Right kidney (tissue), 1 donor: ENCODE measurements around the gene MTMR3.

Experiments
- DNase-seq: peaks from one replicate; pipeline ENCODE4 v3.0.0-alpha.2; 2016

MTMR3 gene

GRCh38 chr22:29914991-29915533 lies 32.1 kb downstream of the MTMR3 start:
- DNase-seq: no peak

- no peak for DNase-seq
Observed at GRCh38 chr22:29916007-29916544, 33.1 kb downstream of the MTMR3 start.

- no peak for DNase-seq
Observed at GRCh38 chr22:29917052-29917902, 34.3 kb downstream of the MTMR3 start.

- DNase-seq: no peak
Observed at GRCh38 chr22:29925402-29925801, 42.4 kb downstream of the MTMR3 start.

DNA sequence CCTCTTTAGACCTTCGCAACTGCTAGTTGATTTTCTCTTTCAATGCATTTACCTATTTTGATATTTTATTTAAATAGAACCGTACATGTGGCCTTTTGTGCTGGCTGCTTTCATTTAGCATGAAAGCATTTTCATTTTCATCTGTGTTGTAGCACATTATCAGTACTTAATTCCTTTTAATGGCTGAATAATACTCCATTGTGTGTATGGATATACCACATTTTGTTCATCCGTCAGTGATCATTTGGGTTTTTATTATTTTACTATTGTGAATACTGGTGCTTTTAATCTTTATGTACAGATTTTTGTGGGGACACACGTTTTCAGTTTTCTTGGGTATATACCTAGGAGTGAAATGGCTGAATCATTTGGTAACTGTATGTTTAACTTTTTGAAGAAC lies 43.1 kb downstream of the MTMR3 start:
- DNase-seq: no peak

GRCh38 chr22:29932136-29932535 lies 49.2 kb downstream of the MTMR3 start:
- DNase-seq: no peak

GRCh38 chr22:29933619-29934018 lies 50.6 kb downstream of the MTMR3 start:
- DNase-seq: no peak

GRCh38 chr22:29934596-29934995 lies 51.6 kb downstream of the MTMR3 start:
- no peak for DNase-seq

- no peak for DNase-seq
Observed at GRCh38 chr22:29936186-29936585, 53.2 kb downstream of the MTMR3 start.

GRCh38 chr22:29937940-29938693 lies 55.1 kb downstream of the MTMR3 start:
- no peak for DNase-seq

DNA sequence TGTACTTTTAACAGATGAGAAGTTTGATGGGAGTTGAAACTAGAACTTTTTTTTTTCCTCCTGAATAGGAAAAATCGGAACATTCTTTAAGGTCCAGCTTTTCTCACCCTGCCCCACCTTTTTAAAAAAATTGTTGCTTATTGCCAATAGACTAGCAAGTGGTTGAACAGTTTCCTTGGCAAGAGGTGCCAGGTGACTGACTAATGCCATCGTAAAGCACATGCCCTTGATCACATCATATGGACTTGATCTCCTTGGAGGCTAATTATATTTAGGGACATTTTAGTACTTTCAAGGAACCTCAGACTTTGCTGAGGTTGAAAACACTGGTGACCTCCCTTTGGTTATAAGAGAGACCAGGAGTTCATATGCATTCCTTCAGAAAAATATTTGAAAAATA lies 57.6 kb downstream of the MTMR3 start:
- no peak for DNase-seq

DNA sequence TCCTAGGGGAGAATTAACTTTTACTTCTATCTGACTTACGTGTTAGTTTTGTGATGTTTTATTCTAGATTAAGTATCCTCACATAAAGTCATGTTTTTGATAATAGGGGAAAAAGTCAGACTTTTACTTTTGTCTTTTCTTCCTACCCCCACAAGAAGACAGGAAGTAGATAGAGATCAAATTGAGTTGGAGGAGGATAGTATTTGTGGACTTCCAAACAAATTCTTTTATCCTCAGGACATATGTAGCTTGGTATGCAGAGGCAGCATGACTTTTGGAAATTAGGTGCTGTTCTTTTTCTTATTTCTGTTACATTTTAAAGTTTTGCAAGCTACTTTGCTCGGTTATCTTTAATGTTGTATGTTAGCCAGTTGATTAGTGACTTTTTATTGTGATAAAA lies 61.4 kb downstream of the MTMR3 start:
- no peak for DNase-seq

- DNase-seq: no peak
Observed at GRCh38 chr22:29945435-29945834, 62.5 kb downstream of the MTMR3 start.

GRCh38 chr22:29946220-29946619 lies 63.2 kb downstream of the MTMR3 start:
- no peak for DNase-seq

- no peak for DNase-seq
Observed at GRCh38 chr22:29947410-29948384, 64.7 kb downstream of the MTMR3 start.

- no peak for DNase-seq
Observed at GRCh38 chr22:29948385-29948769, 65.4 kb downstream of the MTMR3 start.

- no peak for DNase-seq
Observed at GRCh38 chr22:29949872-29950271, 66.9 kb downstream of the MTMR3 start.

DNA sequence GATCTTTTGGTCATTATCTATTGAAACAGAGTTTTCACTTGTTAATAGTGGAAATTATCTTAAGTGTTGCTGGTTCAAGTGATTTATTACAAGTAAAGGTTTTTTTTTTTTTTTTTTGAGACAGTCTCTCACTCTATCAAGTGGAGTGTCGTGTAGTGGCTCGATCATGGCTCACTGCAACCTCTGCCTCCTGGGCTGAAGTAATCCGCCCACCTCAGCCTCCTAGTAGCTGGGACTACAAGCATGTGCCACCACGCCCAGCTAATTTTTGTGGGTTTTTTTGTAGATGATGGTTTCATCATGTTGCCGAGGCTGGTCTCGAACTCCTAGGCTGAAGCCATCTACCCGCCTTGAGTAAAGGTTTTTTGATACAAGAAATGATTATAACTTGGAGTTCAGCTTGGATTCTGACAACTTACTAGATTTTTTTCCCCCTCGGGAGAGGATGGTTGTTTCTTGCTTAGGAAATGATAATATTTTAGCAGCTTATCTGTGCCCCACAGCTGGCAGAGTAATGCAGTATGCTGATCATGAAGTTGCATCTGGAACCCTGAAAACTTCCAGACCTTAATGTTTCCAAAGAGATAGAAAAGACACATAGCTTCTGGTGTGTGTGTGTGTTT lies 68.9 kb downstream of the MTMR3 start:
- DNase-seq: no peak

GRCh38 chr22:29954203-29954855 lies 71.4 kb downstream of the MTMR3 start:
- no peak for DNase-seq

GRCh38 chr22:29956680-29957079 lies 73.7 kb downstream of the MTMR3 start:
- no peak for DNase-seq

- DNase-seq: no peak
Observed at GRCh38 chr22:29958170-29958569, 75.2 kb downstream of the MTMR3 start.
